Lung (tissue), 12 donors: ENCODE results near the gene PIH1D1. TPM values are rescaled to one million over a fixed set of nuclear protein-coding genes. Genes with fewer than 3 reads are reported as not detected.

ENCODE experiments used
- ATAC-seq: fragments of 200-7000 bp; cut with Tn5 transposase; one replicate; pipeline ENCODE4 v1.9.1; 2020; ENCODE audit warnings: moderate number of reproducible peaks; ENCODE audit not compliant: insufficient read depth, low FRiP score
- DNase-seq, 3 donors: peaks; one replicate each; pipeline ENCODE4 v3.0.0-alpha.2; 2013 to 2017
- H3K27ac ChIP-seq, 2 donors: one replicate each; pipeline ENCODE4 v1.5.1; 2013; ENCODE audit warnings: mild to moderate bottlenecking in 2 of 2, moderate library complexity in 2 of 2, control low read depth in 1 of 2, inconsistent platforms in 1 of 2, low read depth in 1 of 2, low read length in 1 of 2
- H3K27me3 ChIP-seq, 3 donors: one replicate each; pipeline ENCODE4 v1.5.1; 2013; ENCODE audit warnings: low read length in 2 of 3; ENCODE audit not compliant: control insufficient read depth in 3 of 3, insufficient read depth in 3 of 3
- H3K36me3 ChIP-seq, 4 donors: one replicate each; pipeline ENCODE4 v1.5.1; 2013; ENCODE audit warnings: low read length in 4 of 4, mild to moderate bottlenecking in 1 of 4, moderate library complexity in 1 of 4; ENCODE audit not compliant: control insufficient read depth in 4 of 4, insufficient read depth in 4 of 4
- H3K4me1 ChIP-seq, 5 donors: one replicate each; pipeline ENCODE4 v1.5.1; 2013; ENCODE audit warnings: low read length in 5 of 5, mild to moderate bottlenecking in 2 of 5, moderate library complexity in 1 of 5; ENCODE audit not compliant: control insufficient read depth in 5 of 5, insufficient read depth in 5 of 5
- H3K4me3 ChIP-seq: one replicate; pipeline ENCODE4 v1.5.1; 2013; ENCODE audit warnings: mild to moderate bottlenecking, control low read depth, moderate library complexity
- H3K9ac ChIP-seq, 2 donors: one replicate each; pipeline ENCODE4 v1.5.1; 2013; ENCODE audit warnings: low read length in 2 of 2, control low read depth in 1 of 2; ENCODE audit not compliant: insufficient read depth in 1 of 2
- H3K9me3 ChIP-seq, 4 donors: one replicate each; pipeline ENCODE4 v1.5.1; 2013; ENCODE audit warnings: low read length in 3 of 4, mild to moderate bottlenecking in 1 of 4, moderate library complexity in 1 of 4; ENCODE audit not compliant: control insufficient read depth in 4 of 4, insufficient read depth in 3 of 4
- WGBS, 2 donors: extraction: QIAGEN DNeasy Blood & Tissue Kit; methylation state at CpG; one replicate each; pipeline ENCODE4 v1.1.7; 2013; 5-methylcytosine and 5-hydroxymethylcytosine counted together
- polyA plus RNA-seq, 2 donors: library from polyadenylated mRNA; stranded (reverse); fragments of 200-250 nt; gene quantifications; one replicate each; pipeline ENCODE4 v1.2.1, GENCODE V29; 2013
- total RNA-seq, 2 donors: library from RNA; depleted of rRNA in 1 of 2; stranded (reverse); fragments of >200 nt in 1 of 2; gene quantifications; one replicate each; pipeline ENCODE4 v1.2.1, GENCODE V29; 2014 to 2021
- TF ChIP-seq, protein P1 (sequence below): IDR thresholded peaks from 2 replicates; pipeline ENCODE4 v1.5.1; 2012; ENCODE audit warnings: mild to moderate bottlenecking; ENCODE audit errors: control extremely low read depth, extremely low read depth
- donor health status: control.
- donor health status: control.
- donor health status: Bipolar disorder and iron deficiency.
- donor health status: healthy.
- donor health status: DM: yes; HTN: yes; CAD: no.

PIH1D1 gene
- total and polyA plus RNA-seq, 4 donors, result 63.7 to 66.6 (median 65.8) TPM

DNA sequence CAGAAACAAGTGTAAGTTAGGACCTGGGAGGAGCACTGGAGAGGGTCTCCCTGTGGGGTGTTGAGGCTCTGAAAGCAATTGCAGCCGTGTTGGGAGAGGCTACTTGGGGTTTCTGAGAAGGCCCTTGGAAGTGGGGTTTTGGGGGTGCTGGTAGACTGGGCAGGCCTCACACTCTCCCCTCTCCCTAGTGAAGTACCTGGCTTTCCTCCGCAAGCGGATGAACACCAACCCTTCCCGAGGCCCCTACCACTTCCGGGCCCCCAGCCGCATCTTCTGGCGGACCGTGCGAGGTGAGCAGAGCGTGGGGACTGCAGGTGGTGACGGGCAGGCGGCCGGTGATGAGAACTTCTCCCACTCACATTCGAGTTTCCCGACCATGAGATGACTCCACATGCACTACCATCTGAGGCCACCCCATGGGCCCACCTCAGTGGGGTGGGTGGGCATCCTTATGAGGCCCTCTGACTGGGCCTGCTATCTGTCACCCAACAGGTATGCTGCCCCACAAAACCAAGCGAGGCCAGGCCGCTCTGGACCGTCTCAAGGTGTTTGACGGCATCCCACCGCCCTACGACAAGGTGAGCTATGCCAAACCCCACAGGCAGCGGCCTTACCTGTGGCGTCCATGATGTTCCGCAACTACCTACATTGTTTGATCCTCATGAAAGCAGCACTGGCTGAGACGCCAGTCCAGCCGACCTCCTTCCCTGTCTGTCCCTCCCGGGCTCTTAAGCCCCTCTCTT, 38.8 kb upstream of the PIH1D1 start:
- Histone ChIP-seq H3K4me1 (peaks cover 2 to 14% (median 6%) of the 10 kb centered on the region in 5 donors), H3K9ac (no peak overlapping the region), H3K27me3 (no peaks in the 10 kb centered on the region), H3K27ac (peak overlapping the region in 1 of 2 donors; percentile 52), H3K9me3 (no peaks in the 10 kb centered on the region), H3K36me3 (peaks cover 23 to 43% (median 35%) of the 10 kb centered on the region in 4 donors), H3K4me3 (no peak overlapping the region)
- DNase-seq (no peak), ATAC-seq (no peak)
- TF ChIP-seq, protein P1, sequence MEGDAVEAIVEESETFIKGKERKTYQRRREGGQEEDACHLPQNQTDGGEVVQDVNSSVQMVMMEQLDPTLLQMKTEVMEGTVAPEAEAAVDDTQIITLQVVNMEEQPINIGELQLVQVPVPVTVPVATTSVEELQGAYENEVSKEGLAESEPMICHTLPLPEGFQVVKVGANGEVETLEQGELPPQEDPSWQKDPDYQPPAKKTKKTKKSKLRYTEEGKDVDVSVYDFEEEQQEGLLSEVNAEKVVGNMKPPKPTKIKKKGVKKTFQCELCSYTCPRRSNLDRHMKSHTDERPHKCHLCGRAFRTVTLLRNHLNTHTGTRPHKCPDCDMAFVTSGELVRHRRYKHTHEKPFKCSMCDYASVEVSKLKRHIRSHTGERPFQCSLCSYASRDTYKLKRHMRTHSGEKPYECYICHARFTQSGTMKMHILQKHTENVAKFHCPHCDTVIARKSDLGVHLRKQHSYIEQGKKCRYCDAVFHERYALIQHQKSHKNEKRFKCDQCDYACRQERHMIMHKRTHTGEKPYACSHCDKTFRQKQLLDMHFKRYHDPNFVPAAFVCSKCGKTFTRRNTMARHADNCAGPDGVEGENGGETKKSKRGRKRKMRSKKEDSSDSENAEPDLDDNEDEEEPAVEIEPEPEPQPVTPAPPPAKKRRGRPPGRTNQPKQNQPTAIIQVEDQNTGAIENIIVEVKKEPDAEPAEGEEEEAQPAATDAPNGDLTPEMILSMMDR, result no peak
- WGBS, 2 donors, result 89 to 91% methylated on average over 27 of the region's 27 CpGs

GRCh38 chr19:49489601-49490167, 38.1 kb upstream of the PIH1D1 start:
- DNase-seq, result no peak
- H3K27me3 ChIP-seq, result no peaks in the 10 kb centered on the region
- no peak for ATAC-seq
- H3K36me3 ChIP-seq, result peaks cover 23 to 43% (median 35%) of the 10 kb centered on the region in 4 donors
- 70% methylated on average over 15 of the region's 15 CpGs for WGBS, 2 donors
- TF ChIP-seq, protein P1, result no peak
- peak overlapping the region; percentile 98 to 100 for H3K9ac ChIP-seq
- H3K27ac ChIP-seq, result peak overlapping the region; percentile 52 to 83
- H3K4me1 ChIP-seq, result peaks cover 2 to 14% (median 6%) of the 10 kb centered on the region in 5 donors
- H3K4me3 ChIP-seq, result no peak overlapping the region
- H3K9me3 ChIP-seq, result no peaks in the 10 kb centered on the region

- Histone ChIP-seq H3K4me3 (peak overlapping the region; percentile 70), H3K36me3 (peaks cover 23 to 43% (median 35%) of the 10 kb centered on the region in 4 donors), H3K27me3 (no peaks in the 10 kb centered on the region), H3K9me3 (no peaks in the 10 kb centered on the region), H3K4me1 (peaks cover 2 to 14% (median 6%) of the 10 kb centered on the region in 5 donors), H3K27ac (peak overlapping the region; percentile 23 to 83), H3K9ac (peak overlapping the region; percentile 98 to 100)
- DNase-seq (no peak), ATAC-seq (no peak)
- TF ChIP-seq, protein P1, result no peak
- 27 to 28% methylated on average over 15 of the region's 15 CpGs for WGBS, 2 donors
Observed at GRCh38 chr19:49488863-49489537, 37.4 kb upstream of the PIH1D1 start.
